ENCODE results near the gene SLC25A51. TPM values are rescaled to one million over a fixed set of nuclear protein-coding genes. Genes with fewer than 3 reads are reported as not detected.

SLC25A51 gene
- total and polyA plus RNA-seq, 2 experiments from 2014 or later: 5.3 to 22.0 TPM

DNA sequence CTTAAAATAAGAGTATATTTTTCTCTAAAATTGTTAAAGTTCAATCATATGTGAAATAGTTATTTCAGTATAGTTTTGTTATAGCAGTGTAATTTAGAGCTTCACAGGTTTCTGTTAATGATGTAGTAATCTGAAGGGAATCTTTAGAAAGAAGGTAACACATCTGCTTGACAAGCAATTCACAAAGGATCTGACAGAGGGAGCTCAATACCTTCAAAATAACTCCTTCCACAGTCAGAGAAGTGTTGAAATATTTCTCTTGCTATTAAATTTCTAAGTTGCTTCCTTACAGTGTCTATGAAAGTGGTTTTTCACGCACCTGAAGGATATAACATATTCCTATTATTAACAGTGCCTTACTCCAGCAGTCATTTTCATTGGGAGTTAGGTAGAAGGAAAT, 44.9 kb downstream of the SLC25A51 start:
- H4K20me1 ChIP-seq (replicated peaks; ENCODE audit: insufficient read depth): no peaks in the 10 kb centered on the region; the same call in 1 of the 2 replicates
- ATAC-seq: no peak
- no peak overlapping the region for H3K4me2 ChIP-seq
- H3K4me1 Mint-ChIP-seq: no peaks in the 10 kb centered on the region
- no peaks in the 10 kb centered on the region for H3K79me2 ChIP-seq (replicated peaks; ENCODE audit: insufficient read depth)
- no peak overlapping the region for H3K27ac Mint-ChIP-seq
- TF ChIP-seq POLR2AphosphoS5 (IDR thresholded peaks at IDR 0.05; ENCODE audit: low read depth): no peak
- TF ChIP-seq, protein P1, sequence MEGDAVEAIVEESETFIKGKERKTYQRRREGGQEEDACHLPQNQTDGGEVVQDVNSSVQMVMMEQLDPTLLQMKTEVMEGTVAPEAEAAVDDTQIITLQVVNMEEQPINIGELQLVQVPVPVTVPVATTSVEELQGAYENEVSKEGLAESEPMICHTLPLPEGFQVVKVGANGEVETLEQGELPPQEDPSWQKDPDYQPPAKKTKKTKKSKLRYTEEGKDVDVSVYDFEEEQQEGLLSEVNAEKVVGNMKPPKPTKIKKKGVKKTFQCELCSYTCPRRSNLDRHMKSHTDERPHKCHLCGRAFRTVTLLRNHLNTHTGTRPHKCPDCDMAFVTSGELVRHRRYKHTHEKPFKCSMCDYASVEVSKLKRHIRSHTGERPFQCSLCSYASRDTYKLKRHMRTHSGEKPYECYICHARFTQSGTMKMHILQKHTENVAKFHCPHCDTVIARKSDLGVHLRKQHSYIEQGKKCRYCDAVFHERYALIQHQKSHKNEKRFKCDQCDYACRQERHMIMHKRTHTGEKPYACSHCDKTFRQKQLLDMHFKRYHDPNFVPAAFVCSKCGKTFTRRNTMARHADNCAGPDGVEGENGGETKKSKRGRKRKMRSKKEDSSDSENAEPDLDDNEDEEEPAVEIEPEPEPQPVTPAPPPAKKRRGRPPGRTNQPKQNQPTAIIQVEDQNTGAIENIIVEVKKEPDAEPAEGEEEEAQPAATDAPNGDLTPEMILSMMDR (conservative IDR thresholded peaks at IDR 0.05; ENCODE audit: low read depth in 2 of 2): peak; percentile 25 to 37; a peak in 3 of 4 replicates
- H3K27me3 Mint-ChIP-seq (ENCODE audit: insufficient read depth, low read depth, poor library complexity): peaks cover 2% of the 10 kb centered on the region
- no peak overlapping the region for H3K4me3 ChIP-seq
- no peaks in the 10 kb centered on the region for H3F3A ChIP-seq (replicated peaks; ENCODE audit: low read depth)
- H3K36me3 Mint-ChIP-seq (ENCODE audit: low read depth): peaks cover 3% of the 10 kb centered on the region; the same call in 1 of the 3 replicates
- H3K27me3 ChIP-seq (ENCODE audit: insufficient read depth): no peaks in the 10 kb centered on the region
- no peak overlapping the region for H3K27ac ChIP-seq (ENCODE audit: low read depth)
- H3K9me3 Mint-ChIP-seq: no peaks in the 10 kb centered on the region
- H3K4me1 ChIP-seq (ENCODE audit: insufficient read depth): no peaks in the 10 kb centered on the region
- H2AFZ ChIP-seq: no peak overlapping the region
- no peaks in the 10 kb centered on the region for H3K9me2 ChIP-seq (ENCODE audit: insufficient read depth)
- no peaks in the 10 kb centered on the region for H3K36me3 ChIP-seq (ENCODE audit: insufficient read depth)
- H3K4me3 Mint-ChIP-seq: no peak overlapping the region
- DNase-seq (ENCODE audit: low spot score): no peak

DNA sequence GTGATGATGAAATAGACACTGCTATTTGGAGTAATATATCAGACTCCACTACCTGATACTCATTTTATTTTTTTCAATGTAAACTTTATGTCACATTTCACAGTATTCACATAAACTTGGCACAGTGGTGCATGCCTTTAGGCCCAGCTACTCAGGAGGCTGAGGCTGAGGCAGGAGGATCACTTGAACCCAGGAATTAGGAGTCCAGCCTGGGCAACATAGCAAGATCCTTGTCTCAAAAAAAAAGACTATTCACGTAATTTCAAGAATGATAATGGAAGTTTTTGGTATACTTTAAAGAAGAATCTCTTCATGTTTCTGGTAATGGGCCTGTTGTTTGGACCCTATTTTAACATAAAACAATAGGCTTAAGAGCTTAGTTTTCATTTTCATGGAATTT, 47.4 kb downstream of the SLC25A51 start:
- Mint-ChIP-seq H3K27me3 (ENCODE audit: insufficient read depth, low read depth, poor library complexity) (peaks cover 2% of the 10 kb centered on the region), H3K9me3 (no peaks in the 10 kb centered on the region), H3K4me3 (no peak overlapping the region), H3K4me1 (no peaks in the 10 kb centered on the region), H3K27ac (no peak overlapping the region), H3K36me3 (ENCODE audit: low read depth) (peaks cover under 1% of the 10 kb centered on the region; the same call in 1 of the 3 replicates)
- Histone ChIP-seq H3K4me3 (no peak overlapping the region), H3F3A (replicated peaks; ENCODE audit: low read depth) (no peaks in the 10 kb centered on the region), H3K4me2 (no peak overlapping the region), H3K27ac (ENCODE audit: low read depth) (no peak overlapping the region), H3K4me1 (ENCODE audit: insufficient read depth) (no peaks in the 10 kb centered on the region), H4K20me1 (replicated peaks; ENCODE audit: insufficient read depth) (no peaks in the 10 kb centered on the region; the same call in 1 of the 2 replicates), H3K9me2 (ENCODE audit: insufficient read depth) (no peaks in the 10 kb centered on the region), H3K27me3 (ENCODE audit: insufficient read depth) (no peaks in the 10 kb centered on the region), H3K79me2 (replicated peaks; ENCODE audit: insufficient read depth) (no peaks in the 10 kb centered on the region), H3K36me3 (ENCODE audit: insufficient read depth) (no peaks in the 10 kb centered on the region), H2AFZ (no peak overlapping the region)
- ATAC-seq (no peak), DNase-seq (ENCODE audit: low spot score) (no peak)
- TF ChIP-seq POLR2AphosphoS5 (IDR thresholded peaks at IDR 0.05; ENCODE audit: low read depth) (no peak), EZH2 (IDR thresholded peaks at IDR 0.05; ENCODE audit: low read depth, unreplicated experiment) (no peak), ZNF114 (CRISPR knock-in tag; IDR thresholded peaks at IDR 0.05) (no peak), JUNB (IDR thresholded peaks at IDR 0.05; ENCODE audit: unreplicated experiment) (no peak), STAT1 (IDR thresholded peaks at IDR 0.05; ENCODE audit: unreplicated experiment) (no peak)
- TF ChIP-seq, protein P2, sequence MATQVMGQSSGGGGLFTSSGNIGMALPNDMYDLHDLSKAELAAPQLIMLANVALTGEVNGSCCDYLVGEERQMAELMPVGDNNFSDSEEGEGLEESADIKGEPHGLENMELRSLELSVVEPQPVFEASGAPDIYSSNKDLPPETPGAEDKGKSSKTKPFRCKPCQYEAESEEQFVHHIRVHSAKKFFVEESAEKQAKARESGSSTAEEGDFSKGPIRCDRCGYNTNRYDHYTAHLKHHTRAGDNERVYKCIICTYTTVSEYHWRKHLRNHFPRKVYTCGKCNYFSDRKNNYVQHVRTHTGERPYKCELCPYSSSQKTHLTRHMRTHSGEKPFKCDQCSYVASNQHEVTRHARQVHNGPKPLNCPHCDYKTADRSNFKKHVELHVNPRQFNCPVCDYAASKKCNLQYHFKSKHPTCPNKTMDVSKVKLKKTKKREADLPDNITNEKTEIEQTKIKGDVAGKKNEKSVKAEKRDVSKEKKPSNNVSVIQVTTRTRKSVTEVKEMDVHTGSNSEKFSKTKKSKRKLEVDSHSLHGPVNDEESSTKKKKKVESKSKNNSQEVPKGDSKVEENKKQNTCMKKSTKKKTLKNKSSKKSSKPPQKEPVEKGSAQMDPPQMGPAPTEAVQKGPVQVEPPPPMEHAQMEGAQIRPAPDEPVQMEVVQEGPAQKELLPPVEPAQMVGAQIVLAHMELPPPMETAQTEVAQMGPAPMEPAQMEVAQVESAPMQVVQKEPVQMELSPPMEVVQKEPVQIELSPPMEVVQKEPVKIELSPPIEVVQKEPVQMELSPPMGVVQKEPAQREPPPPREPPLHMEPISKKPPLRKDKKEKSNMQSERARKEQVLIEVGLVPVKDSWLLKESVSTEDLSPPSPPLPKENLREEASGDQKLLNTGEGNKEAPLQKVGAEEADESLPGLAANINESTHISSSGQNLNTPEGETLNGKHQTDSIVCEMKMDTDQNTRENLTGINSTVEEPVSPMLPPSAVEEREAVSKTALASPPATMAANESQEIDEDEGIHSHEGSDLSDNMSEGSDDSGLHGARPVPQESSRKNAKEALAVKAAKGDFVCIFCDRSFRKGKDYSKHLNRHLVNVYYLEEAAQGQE (IDR thresholded peaks at IDR 0.05; ENCODE audit: unreplicated experiment): no peak
- TF ChIP-seq, protein P3, sequence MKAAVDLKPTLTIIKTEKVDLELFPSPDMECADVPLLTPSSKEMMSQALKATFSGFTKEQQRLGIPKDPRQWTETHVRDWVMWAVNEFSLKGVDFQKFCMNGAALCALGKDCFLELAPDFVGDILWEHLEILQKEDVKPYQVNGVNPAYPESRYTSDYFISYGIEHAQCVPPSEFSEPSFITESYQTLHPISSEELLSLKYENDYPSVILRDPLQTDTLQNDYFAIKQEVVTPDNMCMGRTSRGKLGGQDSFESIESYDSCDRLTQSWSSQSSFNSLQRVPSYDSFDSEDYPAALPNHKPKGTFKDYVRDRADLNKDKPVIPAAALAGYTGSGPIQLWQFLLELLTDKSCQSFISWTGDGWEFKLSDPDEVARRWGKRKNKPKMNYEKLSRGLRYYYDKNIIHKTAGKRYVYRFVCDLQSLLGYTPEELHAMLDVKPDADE (IDR thresholded peaks at IDR 0.05): no peak
- TF ChIP-seq, protein P4, sequence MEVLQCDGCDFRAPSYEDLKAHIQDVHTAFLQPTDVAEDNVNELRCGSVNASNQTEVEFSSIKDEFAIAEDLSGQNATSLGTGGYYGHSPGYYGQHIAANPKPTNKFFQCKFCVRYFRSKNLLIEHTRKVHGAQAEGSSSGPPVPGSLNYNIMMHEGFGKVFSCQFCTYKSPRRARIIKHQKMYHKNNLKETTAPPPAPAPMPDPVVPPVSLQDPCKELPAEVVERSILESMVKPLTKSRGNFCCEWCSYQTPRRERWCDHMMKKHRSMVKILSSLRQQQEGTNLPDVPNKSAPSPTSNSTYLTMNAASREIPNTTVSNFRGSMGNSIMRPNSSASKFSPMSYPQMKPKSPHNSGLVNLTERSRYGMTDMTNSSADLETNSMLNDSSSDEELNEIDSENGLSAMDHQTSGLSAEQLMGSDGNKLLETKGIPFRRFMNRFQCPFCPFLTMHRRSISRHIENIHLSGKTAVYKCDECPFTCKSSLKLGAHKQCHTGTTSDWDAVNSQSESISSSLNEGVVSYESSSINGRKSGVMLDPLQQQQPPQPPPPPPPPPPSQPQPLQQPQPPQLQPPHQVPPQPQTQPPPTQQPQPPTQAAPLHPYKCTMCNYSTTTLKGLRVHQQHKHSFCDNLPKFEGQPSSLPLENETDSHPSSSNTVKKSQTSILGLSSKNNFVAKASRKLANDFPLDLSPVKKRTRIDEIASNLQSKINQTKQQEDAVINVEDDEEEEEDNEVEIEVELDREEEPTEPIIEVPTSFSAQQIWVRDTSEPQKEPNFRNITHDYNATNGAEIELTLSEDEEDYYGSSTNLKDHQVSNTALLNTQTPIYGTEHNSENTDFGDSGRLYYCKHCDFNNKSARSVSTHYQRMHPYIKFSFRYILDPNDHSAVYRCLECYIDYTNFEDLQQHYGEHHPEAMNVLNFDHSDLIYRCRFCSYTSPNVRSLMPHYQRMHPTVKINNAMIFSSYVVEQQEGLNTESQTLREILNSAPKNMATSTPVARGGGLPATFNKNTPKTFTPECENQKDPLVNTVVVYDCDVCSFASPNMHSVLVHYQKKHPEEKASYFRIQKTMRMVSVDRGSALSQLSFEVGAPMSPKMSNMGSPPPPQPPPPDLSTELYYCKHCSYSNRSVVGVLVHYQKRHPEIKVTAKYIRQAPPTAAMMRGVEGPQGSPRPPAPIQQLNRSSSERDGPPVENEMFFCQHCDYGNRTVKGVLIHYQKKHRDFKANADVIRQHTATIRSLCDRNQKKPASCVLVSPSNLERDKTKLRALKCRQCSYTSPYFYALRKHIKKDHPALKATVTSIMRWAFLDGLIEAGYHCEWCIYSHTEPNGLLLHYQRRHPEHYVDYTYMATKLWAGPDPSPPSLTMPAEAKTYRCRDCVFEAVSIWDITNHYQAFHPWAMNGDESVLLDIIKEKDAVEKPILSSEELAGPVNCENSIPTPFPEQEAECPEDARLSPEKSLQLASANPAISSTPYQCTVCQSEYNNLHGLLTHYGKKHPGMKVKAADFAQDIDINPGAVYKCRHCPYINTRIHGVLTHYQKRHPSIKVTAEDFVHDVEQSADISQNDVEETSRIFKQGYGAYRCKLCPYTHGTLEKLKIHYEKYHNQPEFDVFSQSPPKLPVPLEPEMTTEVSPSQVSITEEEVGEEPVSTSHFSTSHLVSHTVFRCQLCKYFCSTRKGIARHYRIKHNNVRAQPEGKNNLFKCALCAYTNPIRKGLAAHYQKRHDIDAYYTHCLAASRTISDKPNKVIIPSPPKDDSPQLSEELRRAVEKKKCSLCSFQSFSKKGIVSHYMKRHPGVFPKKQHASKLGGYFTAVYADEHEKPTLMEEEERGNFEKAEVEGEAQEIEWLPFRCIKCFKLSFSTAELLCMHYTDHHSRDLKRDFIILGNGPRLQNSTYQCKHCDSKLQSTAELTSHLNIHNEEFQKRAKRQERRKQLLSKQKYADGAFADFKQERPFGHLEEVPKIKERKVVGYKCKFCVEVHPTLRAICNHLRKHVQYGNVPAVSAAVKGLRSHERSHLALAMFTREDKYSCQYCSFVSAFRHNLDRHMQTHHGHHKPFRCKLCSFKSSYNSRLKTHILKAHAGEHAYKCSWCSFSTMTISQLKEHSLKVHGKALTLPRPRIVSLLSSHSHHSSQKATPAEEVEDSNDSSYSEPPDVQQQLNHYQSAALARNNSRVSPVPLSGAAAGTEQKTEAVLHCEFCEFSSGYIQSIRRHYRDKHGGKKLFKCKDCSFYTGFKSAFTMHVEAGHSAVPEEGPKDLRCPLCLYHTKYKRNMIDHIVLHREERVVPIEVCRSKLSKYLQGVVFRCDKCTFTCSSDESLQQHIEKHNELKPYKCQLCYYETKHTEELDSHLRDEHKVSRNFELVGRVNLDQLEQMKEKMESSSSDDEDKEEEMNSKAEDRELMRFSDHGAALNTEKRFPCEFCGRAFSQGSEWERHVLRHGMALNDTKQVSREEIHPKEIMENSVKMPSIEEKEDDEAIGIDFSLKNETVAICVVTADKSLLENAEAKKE (CRISPR knock-in tag; IDR thresholded peaks at IDR 0.05): no peak

Measured in GM23338 (cell line).